DND-41 (cell line): Measurements from ENCODE around the gene TRAP1.

ENCODE experiments used
- ATAC-seq: fragments of 200-7000 bp; cut with Tn5 transposase; 3 replicates; pipeline ENCODE4 v1.9.1; 2021; ENCODE audit warnings: low read depth; ENCODE audit not compliant: insufficient read depth
- DNase-seq: peaks from one replicate; pipeline ENCODE4 v3.0.0-alpha.2; 2020
- H2AFZ ChIP-seq: 2 replicates; pipeline ENCODE4 v1.6.0; 2012; ENCODE audit warnings: low read depth, low read length
- H3K27ac ChIP-seq: 2 replicates; pipeline ENCODE4 v1.5.1; 2012; ENCODE audit warnings: low read length, inconsistent platforms
- H3K27me3 ChIP-seq: fragments of 200-600 bp; sonication (generic); 2 replicates; pipeline ENCODE4 v1.6.0; 2012; ENCODE audit warnings: low read length, mild to moderate bottlenecking, inconsistent platforms; ENCODE audit not compliant: insufficient read depth, poor library complexity
- H3K36me3 ChIP-seq: 2 replicates; pipeline ENCODE4 v1.5.1; 2012; ENCODE audit warnings: low read length, inconsistent platforms; ENCODE audit not compliant: insufficient read depth
- H3K4me1 ChIP-seq: 2 replicates; pipeline ENCODE4 v1.5.1; 2012; ENCODE audit warnings: mild to moderate bottlenecking, low read length; ENCODE audit not compliant: insufficient read depth
- H3K4me2 ChIP-seq: 2 replicates; pipeline ENCODE4 v1.6.0; 2012; ENCODE audit warnings: mild to moderate bottlenecking, moderate library complexity, low read length, inconsistent platforms; ENCODE audit not compliant: insufficient read depth
- H3K4me3 ChIP-seq, 2 experiments: fragments of 200-600 bp in 1 of 2; shearing (Covaris generic) in 1 of 2; 2 replicates each; pipeline ENCODE4 v1.5.1; 2012 to 2016; ENCODE audit warnings: inconsistent platforms in 2 of 2, low read length in 2 of 2, mild to moderate bottlenecking in 2 of 2, low read depth in 1 of 2, moderate library complexity in 1 of 2
- H3K79me2 ChIP-seq: 2 replicates; pipeline ENCODE4 v1.6.0; 2012; ENCODE audit warnings: low read length, inconsistent platforms; ENCODE audit not compliant: insufficient read depth
- H3K9ac ChIP-seq: 2 replicates; pipeline ENCODE4 v1.6.0; 2012; ENCODE audit warnings: low read depth, mild to moderate bottlenecking, inconsistent platforms, low read length, moderate library complexity
- H3K9me3 ChIP-seq: 2 replicates; pipeline ENCODE4 v1.5.1; 2012; ENCODE audit warnings: low read length, moderate library complexity, mild to moderate bottlenecking, inconsistent platforms; ENCODE audit not compliant: insufficient read depth, severe bottlenecking
- H4K20me1 ChIP-seq: 2 replicates; pipeline ENCODE4 v1.6.0; 2012; ENCODE audit warnings: low read length; ENCODE audit not compliant: insufficient read depth
- EZH2 ChIP-seq: IDR thresholded peaks from 3 replicates; pipeline ENCODE4 v1.6.1; 2012; ENCODE audit warnings: borderline replicate concordance, low read depth, mild to moderate bottlenecking, moderate library complexity, low read length, inconsistent platforms; ENCODE audit not compliant: severe bottlenecking
- TF ChIP-seq, protein P1 (sequence below): IDR thresholded peaks from 2 replicates; pipeline ENCODE4 v1.5.1; 2012; ENCODE audit warnings: borderline replicate concordance, low read length, moderate library complexity, mild to moderate bottlenecking; ENCODE audit not compliant: poor library complexity, severe bottlenecking; ENCODE audit errors: extremely low read depth

TRAP1 gene

DNA sequence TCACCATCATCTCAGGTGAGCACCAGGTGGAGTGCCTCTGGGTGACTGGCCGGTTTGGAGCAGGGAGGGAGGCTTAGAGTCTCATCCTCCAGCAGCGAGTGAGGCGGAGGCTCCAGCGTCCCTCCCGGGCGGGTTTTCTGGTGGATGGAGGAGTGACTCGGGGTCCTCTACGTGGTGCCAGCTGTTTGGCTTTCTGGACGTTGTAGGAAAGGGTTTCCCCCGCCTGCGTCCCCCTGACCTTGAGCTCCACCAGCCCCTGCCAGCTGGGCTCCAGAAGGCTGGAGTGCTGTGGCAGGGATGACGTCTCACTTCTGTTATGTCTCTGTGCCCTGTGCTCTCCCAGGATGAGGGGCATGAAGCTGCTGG lies 62.3 kb downstream of the TRAP1 start:
- Histone ChIP-seq H3K4me1 (no peaks in the 10 kb centered on the region), H3K27ac (no peak overlapping the region), H4K20me1 (peaks cover 2% of the 10 kb centered on the region), H3K9ac (no peak overlapping the region), H3K4me2 (no peak overlapping the region), H3K9me3 (no peaks in the 10 kb centered on the region), H3K4me3 (no peak overlapping the region), H3K27me3 (no peaks in the 10 kb centered on the region), H2AFZ (no peak overlapping the region), H3K79me2 (no peaks in the 10 kb centered on the region), H3K36me3 (peaks cover 65% of the 10 kb centered on the region)
- no peak for TF ChIP-seq EZH2
- TF ChIP-seq, protein P1, sequence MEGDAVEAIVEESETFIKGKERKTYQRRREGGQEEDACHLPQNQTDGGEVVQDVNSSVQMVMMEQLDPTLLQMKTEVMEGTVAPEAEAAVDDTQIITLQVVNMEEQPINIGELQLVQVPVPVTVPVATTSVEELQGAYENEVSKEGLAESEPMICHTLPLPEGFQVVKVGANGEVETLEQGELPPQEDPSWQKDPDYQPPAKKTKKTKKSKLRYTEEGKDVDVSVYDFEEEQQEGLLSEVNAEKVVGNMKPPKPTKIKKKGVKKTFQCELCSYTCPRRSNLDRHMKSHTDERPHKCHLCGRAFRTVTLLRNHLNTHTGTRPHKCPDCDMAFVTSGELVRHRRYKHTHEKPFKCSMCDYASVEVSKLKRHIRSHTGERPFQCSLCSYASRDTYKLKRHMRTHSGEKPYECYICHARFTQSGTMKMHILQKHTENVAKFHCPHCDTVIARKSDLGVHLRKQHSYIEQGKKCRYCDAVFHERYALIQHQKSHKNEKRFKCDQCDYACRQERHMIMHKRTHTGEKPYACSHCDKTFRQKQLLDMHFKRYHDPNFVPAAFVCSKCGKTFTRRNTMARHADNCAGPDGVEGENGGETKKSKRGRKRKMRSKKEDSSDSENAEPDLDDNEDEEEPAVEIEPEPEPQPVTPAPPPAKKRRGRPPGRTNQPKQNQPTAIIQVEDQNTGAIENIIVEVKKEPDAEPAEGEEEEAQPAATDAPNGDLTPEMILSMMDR: no peak
- DNase-seq (no peak), ATAC-seq (no peak)

DNA sequence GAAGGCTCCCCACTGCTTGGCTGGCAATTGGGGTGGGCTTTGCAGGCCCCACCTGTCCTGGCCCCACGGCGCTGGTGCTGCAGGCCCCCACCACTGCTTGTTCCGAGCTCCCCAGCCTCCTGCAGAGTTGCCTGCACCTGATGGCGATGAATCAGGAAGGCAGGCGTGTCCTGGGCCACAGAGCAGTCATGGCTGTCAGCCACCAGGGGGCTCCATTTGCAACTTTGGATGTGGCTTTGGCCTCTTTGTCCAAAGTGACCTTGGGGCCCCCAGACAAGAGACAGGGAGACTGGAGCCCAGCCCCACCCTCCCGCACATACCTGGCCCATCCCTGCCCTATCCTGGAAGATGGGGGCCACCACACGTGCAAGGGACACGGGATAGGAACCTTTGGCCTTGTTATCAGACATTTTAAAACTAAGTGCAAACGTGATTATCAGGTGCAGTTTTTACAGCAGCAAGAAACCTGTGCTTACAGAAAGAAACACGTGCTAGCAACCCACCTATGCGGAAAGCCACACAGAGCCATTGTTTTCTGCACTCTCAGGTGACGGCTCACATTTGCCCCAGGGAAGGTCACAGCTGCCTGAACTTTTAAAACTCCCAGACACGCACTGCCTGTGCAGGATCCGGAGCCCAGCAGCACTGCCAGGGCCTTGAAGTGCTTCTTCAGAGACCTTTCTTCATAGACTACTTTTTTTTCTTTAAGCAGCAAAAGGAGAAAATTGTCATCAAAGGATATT lies 62.9 kb downstream of the TRAP1 start, which contains the start of gene DNASE1:
Gene DNASE1, plus strand, starts transcription at position 443 of the 743 bp plus-strand sequence. CDS start 683 bp downstream, outside the sequence.
- DNase-seq (peak; percentile 54), ATAC-seq (peak; percentile 71)
- peaks cover 2% of the 10 kb centered on the region for H4K20me1 ChIP-seq
- H3K36me3 ChIP-seq: peaks cover 59% of the 10 kb centered on the region
- no peak for TF ChIP-seq EZH2
- TF ChIP-seq, protein P1: peak; percentile 77
- H3K4me2 ChIP-seq: no peak within 1 kb of the TSS
- H3K4me1 ChIP-seq: no peaks in the 10 kb centered on the region
- no peak within 1 kb of the TSS for H3K4me3 ChIP-seq
- H3K9ac ChIP-seq: no peak within 1 kb of the TSS
- no peaks in the 10 kb centered on the region for H3K9me3 ChIP-seq
- H3K27me3 ChIP-seq: no peaks in the 10 kb centered on the region
- H3K27ac ChIP-seq: no peak within 1 kb of the TSS
- H3K79me2 ChIP-seq: no peaks in the 10 kb centered on the region
- no peak within 1 kb of the TSS for H2AFZ ChIP-seq

DNA sequence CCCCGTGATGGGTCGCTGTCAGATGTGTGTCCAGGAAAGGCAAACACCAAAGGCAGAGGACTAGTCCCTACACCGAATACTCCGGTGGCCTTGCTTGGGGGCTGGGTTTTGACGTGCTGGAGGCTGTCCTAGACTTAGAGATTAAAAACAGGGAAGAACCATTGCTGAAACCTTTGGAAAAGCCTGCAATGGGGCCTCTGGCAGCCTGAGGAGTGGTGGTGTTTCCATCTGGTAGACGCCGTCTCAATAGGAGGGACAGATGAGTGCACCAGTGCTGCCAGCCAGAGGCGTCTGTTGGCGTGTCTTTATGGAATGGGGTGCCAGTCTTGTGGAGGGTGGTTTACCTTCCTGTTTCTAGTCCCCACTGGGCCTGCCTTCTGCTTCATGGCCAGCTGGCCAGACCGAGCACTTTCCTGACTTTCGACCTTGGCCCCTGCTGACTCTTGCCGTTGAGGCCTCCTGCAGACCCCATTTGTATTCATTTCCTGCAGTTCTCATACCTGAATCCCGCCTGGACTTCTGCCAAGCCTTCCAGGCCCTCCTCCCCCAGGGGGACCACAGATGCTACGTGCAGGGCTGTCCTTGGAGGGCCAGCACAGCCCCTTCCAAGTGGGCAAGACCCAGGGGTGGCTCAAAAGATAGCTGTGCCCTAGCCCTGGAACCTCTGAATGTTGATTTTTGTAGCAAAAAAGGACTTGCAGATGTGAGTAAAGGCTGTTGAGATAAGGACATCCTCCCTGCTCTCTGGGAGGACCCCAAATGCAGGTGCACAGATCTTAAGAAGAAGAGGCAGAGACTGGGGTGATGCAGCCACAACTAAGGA lies 64.7 kb downstream of the TRAP1 start:
- DNase-seq: no peak
- H3K36me3 ChIP-seq: peaks cover 42% of the 10 kb centered on the region

More for the DNA sequence above, 64.7 kb downstream of the TRAP1 start:
- no peaks in the 10 kb centered on the region for H3K79me2 ChIP-seq
- H3K9me3 ChIP-seq: no peaks in the 10 kb centered on the region
- no peak for TF ChIP-seq EZH2
- TF ChIP-seq, protein P1: no peak
- no peak overlapping the region for H2AFZ ChIP-seq
- H3K4me2 ChIP-seq: no peak overlapping the region
- H4K20me1 ChIP-seq: peaks cover 1% of the 10 kb centered on the region
- no peaks in the 10 kb centered on the region for H3K27me3 ChIP-seq
- ATAC-seq: no peak
- H3K27ac ChIP-seq: no peak overlapping the region
- no peak overlapping the region for H3K4me3 ChIP-seq
- H3K9ac ChIP-seq: no peak overlapping the region
- H3K4me1 ChIP-seq: no peaks in the 10 kb centered on the region
